K562 (cell line): Measurements from ENCODE around the gene SORCS2. TPM values are rescaled to one million over a fixed set of nuclear protein-coding genes. Genes with fewer than 3 reads are reported as not detected.

Experiments used
- ZFP1 ChIP-seq: fragments of 450-650 bp; formaldehyde crosslinking; IDR thresholded peaks from 2 replicates; pipeline ENCODE4 v1.4.0; 2020; ENCODE audit warnings: mild to moderate bottlenecking, mixed read lengths
- polyA plus RNA-seq, 8 experiments: library from polyadenylated mRNA; depleted of rRNA in 4 of 8; stranded (reverse) in 5 of 8; unstranded in 3 of 8; fragments of >200 nt; fragmentation: Nextera tagmentation in 2 of 8; fragmentation: Illumina TruSeq in 1 of 8; extraction: Ambion mirVana in 2 of 8; extraction: Trizol in 1 of 8; gene quantifications; 2 replicates each; pipeline versions ENCODE4 v1.2.1 to v1.2.3, GENCODE V29; 2011 to 2014; ENCODE audit warnings: inconsistent platforms in 1 of 8, missing spikeins in 1 of 8
- total RNA-seq, 7 experiments: library from RNA; depleted of rRNA in 6 of 7; stranded (reverse); fragments of >200 nt in 6 of 7; fragmentation: Illumina TruSeq in 2 of 7; extraction: Trizol in 2 of 7; gene quantifications; 2 replicates each; pipeline versions ENCODE4 v1.2.1 to v1.2.3, GENCODE V29; 2011 to 2021; ENCODE audit warnings: low replicate concordance in 1 of 7
- TF ChIP-seq, protein P1 (sequence below), 2 experiments: fragments of 450-650 bp; IDR thresholded peaks; 2 replicates each; pipeline ENCODE4 v1.6.1; 2016; ENCODE audit warnings: mild to moderate bottlenecking in 2 of 2, borderline replicate concordance in 1 of 2, low read depth in 1 of 2, moderate library complexity in 1 of 2

SORCS2 gene
- total and polyA plus RNA-seq, 9 of the 15 experiments (the other 6 are each of a cell fraction or from before 2014, with no cell fraction given): not detected

DNA sequence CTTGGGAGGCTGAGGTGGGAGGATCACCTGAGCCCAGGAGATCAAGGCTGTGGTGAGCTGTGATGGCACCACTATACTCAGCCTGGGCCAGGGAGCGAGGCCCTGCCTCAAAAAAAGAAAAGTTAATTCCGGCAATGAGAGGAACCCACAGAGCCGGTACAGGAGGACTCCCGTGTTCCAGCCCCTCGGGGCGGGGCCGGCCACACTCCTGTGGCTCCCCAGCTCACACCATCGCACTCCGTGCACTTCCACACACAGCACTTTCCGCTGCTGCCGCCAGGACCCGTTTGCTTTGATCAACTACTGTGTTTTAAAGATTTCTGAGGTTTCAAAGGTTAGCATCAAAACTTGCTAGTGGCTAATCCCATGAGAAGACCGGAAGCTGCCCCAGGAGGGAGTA, 575.6 kb downstream of the SORCS2 start (continued):
- TF ChIP-seq, protein P1, sequence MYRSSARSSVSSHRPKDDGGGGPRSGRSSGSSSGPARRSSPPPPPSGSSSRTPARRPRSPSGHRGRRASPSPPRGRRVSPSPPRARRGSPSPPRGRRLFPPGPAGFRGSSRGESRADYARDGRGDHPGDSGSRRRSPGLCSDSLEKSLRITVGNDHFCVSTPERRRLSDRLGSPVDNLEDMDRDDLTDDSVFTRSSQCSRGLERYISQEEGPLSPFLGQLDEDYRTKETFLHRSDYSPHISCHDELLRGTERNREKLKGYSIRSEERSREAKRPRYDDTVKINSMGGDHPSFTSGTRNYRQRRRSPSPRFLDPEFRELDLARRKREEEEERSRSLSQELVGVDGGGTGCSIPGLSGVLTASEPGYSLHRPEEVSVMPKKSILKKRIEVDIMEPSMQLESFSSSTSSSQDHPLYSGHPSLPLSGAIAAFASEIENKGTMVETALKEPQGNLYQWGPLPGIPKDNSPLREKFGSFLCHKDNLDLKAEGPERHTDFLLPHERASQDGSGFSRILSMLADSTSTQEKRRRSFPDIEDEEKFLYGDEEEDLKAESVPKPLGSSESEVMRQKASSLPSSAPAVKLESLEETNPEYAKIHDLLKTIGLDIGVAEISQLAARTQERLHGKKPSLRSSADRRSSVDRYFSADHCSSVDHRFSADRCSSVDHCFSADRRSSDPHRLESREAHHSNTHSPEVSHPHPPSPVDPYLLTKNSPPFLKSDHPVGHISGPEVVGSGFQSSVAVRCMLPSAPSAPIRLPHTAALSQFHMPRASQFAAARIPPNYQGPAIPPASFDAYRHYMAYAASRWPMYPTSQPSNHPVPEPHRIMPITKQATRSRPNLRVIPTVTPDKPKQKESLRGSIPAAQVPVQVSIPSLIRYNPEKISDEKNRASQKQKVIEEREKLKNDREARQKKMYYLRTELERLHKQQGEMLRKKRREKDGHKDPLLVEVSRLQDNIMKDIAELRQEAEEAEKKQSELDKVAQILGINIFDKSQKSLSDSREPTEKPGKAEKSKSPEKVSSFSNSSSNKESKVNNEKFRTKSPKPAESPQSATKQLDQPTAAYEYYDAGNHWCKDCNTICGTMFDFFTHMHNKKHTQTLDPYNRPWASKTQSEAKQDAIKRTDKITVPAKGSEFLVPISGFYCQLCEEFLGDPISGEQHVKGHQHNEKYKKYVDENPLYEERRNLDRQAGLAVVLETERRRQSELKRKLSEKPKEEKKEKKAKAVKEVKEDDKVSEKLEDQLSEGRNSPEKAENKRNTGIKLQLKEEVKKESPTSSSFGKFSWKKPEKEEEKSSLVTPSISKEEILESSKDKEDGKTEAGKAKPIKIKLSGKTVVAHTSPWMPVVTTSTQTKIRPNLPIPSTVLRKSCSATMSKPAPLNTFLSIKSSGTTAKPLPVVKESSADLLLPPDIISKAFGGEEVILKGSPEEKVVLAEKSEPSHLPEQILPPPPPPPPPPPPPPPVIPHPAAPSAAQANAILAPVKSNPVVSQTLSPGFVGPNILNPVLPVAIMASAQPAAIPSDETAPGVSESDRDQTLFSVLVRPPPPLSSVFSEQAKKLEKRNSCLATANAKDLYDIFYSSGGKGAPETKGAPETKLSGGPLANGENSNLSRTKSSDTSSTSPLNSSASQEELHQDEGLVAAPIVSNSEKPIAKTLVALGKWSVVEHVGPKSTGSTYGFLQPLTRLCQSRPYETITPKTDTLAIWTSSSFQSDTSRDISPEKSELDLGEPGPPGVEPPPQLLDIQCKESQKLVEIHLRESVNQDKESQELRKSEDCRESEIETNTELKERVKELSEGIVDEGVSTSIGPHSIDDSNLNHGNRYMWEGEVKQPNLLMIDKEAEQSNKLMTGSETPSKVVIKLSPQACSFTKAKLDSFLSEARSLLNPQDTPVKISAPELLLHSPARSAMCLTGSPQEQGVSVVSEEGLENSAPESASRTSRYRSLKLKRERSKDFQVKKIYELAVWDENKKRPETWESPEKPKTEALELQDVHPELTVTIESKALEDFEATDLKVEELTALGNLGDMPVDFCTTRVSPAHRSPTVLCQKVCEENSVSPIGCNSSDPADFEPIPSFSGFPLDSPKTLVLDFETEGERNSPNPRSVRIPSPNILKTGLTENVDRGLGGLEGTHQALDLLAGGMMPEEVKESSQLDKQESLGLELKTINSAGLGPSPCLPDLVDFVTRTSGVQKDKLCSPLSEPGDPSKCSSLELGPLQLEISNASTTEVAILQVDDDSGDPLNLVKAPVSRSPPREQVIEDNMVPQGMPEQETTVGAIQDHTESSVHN (IDR thresholded peaks at IDR 0.05; ENCODE audit: borderline replicate concordance in 1 of 2, low read depth in 1 of 2): no peak
- TF ChIP-seq ZFP1: no peak
